Measurements from ENCODE around the gene COPZ2.

DNA sequence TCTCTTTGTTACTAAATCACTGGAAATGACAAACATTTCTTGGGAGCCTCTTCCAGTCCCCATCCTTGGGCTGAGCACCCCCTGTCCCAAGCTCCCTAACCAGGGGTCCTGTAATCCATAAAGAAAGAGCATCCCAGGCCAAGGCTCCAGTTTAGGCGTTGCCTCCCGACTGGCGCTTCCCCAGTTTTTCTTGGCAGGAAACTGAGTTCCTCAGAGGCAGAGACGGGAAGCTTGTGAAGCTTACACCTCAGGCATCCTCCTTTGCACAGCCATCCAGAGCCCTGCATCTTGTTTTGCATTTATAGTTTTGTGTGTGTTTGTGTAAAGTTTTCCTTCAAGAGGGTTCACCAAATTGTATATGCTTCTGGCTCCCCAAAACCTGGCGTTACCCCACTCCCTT lies 7.1 kb downstream of the COPZ2 start:
- no peak for TF ChIP-seq POLR2A (IDR thresholded peaks at IDR 0.05; ENCODE audit: low read length)
- TF ChIP-seq GATA1 (IDR thresholded peaks at IDR 0.05; ENCODE audit: low read depth, low read length), result no peak

All from erythroblast (primary cell).